K562 (cell line): ENCODE data around the gene DSG3.

ENCODE experiments used
- BACH1 ChIP-seq: fragments of 200-800 bp; sonication (Bioruptor generic); IDR thresholded peaks from 2 replicates; pipeline ENCODE4 v1.6.1; 2016; ENCODE audit warnings: missing genetic modification characterization, missing compliant biosample characterization
- CTCF ChIP-seq, 3 experiments: IDR thresholded peaks in 2 of 3; conservative IDR thresholded peaks in 1 of 3; 2 replicates each; pipeline ENCODE4 v1.5.1; 2011 to 2012; ENCODE audit warnings: low read length in 3 of 3, mild to moderate bottlenecking in 3 of 3, control low read depth in 2 of 3, improper control_type of control experiment in 1 of 3, inconsistent platforms in 1 of 3, low read depth in 1 of 3, mixed read lengths in 1 of 3, moderate library complexity in 1 of 3; ENCODE audit not compliant: insufficient read depth in 2 of 3
- ELF1 ChIP-seq: fragments of 200-800 bp; sonication (Bioruptor generic); IDR thresholded peaks from 2 replicates; pipeline ENCODE4 v1.6.1; 2016; ENCODE audit warnings: missing genetic modification characterization, missing compliant biosample characterization
- HDAC1 ChIP-seq, 2 experiments: fragments of 450-650 bp; IDR thresholded peaks; 2 replicates each; pipeline ENCODE4 v1.6.1; 2016 to 2017; ENCODE audit warnings: inconsistent platforms in 1 of 2, mild to moderate bottlenecking in 1 of 2, moderate library complexity in 1 of 2
- RCOR1 ChIP-seq, 2 experiments: IDR thresholded peaks; 2 replicates each; pipeline ENCODE4 v1.6.1; 2012; ENCODE audit warnings: low read depth in 2 of 2, low read length in 2 of 2, borderline replicate concordance in 1 of 2, improper control_type of control experiment in 1 of 2
- RFX5 ChIP-seq: IDR thresholded peaks from 2 replicates; pipeline ENCODE4 v1.6.1; 2011; ENCODE audit warnings: low read depth, mild to moderate bottlenecking, improper control_type of control experiment, low read length
- ZZZ3 ChIP-seq: fragments of 450-650 bp; IDR thresholded peaks from 2 replicates; pipeline ENCODE4 v1.6.1; 2016; ENCODE audit warnings: antibody characterized with exemption, mild to moderate bottlenecking, moderate library complexity

GRCh38 chr18:31413137-31413536 lies 34.4 kb upstream of the DSG3 start:
- no peak for TF ChIP-seq RFX5
- TF ChIP-seq BACH1 (tag), result no peak
- no peak for TF ChIP-seq ELF1 (tag)
- no peak for TF ChIP-seq ZZZ3
- no peak for TF ChIP-seq RCOR1 (IDR thresholded peaks at IDR 0.05; ENCODE audit: borderline replicate concordance in 1 of 2, low read depth in 2 of 2, low read length in 2 of 2)
- TF ChIP-seq CTCF (IDR thresholded peaks at IDR 0.05 in 2 of 3, conservative IDR thresholded peaks at IDR 0.05 in 1 of 3; ENCODE audit: insufficient read depth in 2 of 3, low read depth in 1 of 3, low read length in 3 of 3), result no peak
- no peak for TF ChIP-seq HDAC1 (IDR thresholded peaks at IDR 0.05)
